ENCODE measurements around the gene EIF4G3. TPM values are rescaled to one million over a fixed set of nuclear protein-coding genes. Genes with fewer than 3 reads are reported as not detected.

The EIF4G3 gene
- total RNA-seq, 1 experiment from 2014 or later, result 86.8 TPM

GRCh38 chr1:20981915-20982314 lies 194.8 kb downstream of the EIF4G3 start:
- intact Hi-C loops (cut with micrococcal nuclease; ENCODE audit: unreplicated experiment), result loop anchor here (1.0 kb wide), 1 partner anchor 213 kb away; no protein-coding TSS in a partner anchor
- Histone ChIP-seq H3K36me3 (ENCODE audit: insufficient read depth, low read length, poor library complexity, severe bottlenecking) (no peaks in the 10 kb centered on the region), H3K4me3 (ENCODE audit: low read depth, low read length, poor library complexity, severe bottlenecking) (no peak overlapping the region), H3K27ac (ENCODE audit: low read depth, low read length, poor library complexity, severe bottlenecking) (peak overlapping the region; percentile 4), H3K9me3 (ENCODE audit: low read depth, low read length, poor library complexity, severe bottlenecking) (no peaks in the 10 kb centered on the region), H3K4me1 (ENCODE audit: insufficient read depth, low read length, poor library complexity, severe bottlenecking) (peaks cover 15% of the 10 kb centered on the region), H3K27me3 (replicated peaks; ENCODE audit: insufficient read depth, low read depth, low read length, poor library complexity) (no peaks in the 10 kb centered on the region)
- ChIA-PET POLR2A (ENCODE audit: low non-redundant PET) (no interaction called here), CTCF (no interaction called here)
- TF ChIP-seq CTCF (conservative IDR thresholded peaks at IDR 0.05; ENCODE audit: low read depth, low read length), result peak; percentile 52
- no peak for TF ChIP-seq EZH2 (IDR thresholded peaks at IDR 0.05; ENCODE audit: borderline replicate concordance, low read depth, low read length, poor library complexity, severe bottlenecking)
- DNase-seq (ENCODE audit: low spot score), result peak; percentile 37
- BruUV-seq (replicated peaks), result no TSS peak

GRCh38 chr1:20980051-20980450 lies 196.6 kb downstream of the EIF4G3 start:
- Histone ChIP-seq H3K4me3 (ENCODE audit: low read depth, low read length, poor library complexity, severe bottlenecking) (no peak overlapping the region), H3K27ac (ENCODE audit: low read depth, low read length, poor library complexity, severe bottlenecking) (no peak overlapping the region), H3K4me1 (ENCODE audit: insufficient read depth, low read length, poor library complexity, severe bottlenecking) (peaks cover 15% of the 10 kb centered on the region), H3K36me3 (ENCODE audit: insufficient read depth, low read length, poor library complexity, severe bottlenecking) (no peaks in the 10 kb centered on the region), H3K27me3 (replicated peaks; ENCODE audit: insufficient read depth, low read depth, low read length, poor library complexity) (no peaks in the 10 kb centered on the region), H3K9me3 (ENCODE audit: low read depth, low read length, poor library complexity, severe bottlenecking) (no peaks in the 10 kb centered on the region)
- ChIA-PET CTCF (interaction anchor here (1.1 kb wide), 1 partner anchor 215 kb away, joined by 5 read pairs; no protein-coding TSS in a partner anchor), POLR2A (ENCODE audit: low non-redundant PET) (no interaction called here)
- no TSS peak for BruUV-seq (replicated peaks)
- TF ChIP-seq EZH2 (IDR thresholded peaks at IDR 0.05; ENCODE audit: borderline replicate concordance, low read depth, low read length, poor library complexity, severe bottlenecking) (no peak), CTCF (conservative IDR thresholded peaks at IDR 0.05; ENCODE audit: low read depth, low read length) (no peak)
- intact Hi-C loops (cut with micrococcal nuclease; ENCODE audit: unreplicated experiment), result no loop called here
- no peak for DNase-seq (ENCODE audit: low spot score)

GRCh38 chr1:20978413-20978812 lies 198.3 kb downstream of the EIF4G3 start:
- DNase-seq (ENCODE audit: low spot score), result peak; percentile 9
- H3K27me3 ChIP-seq (replicated peaks; ENCODE audit: insufficient read depth, low read depth, low read length, poor library complexity), result no peaks in the 10 kb centered on the region
- TF ChIP-seq CTCF (conservative IDR thresholded peaks at IDR 0.05; ENCODE audit: low read depth, low read length) (no peak), EZH2 (IDR thresholded peaks at IDR 0.05; ENCODE audit: borderline replicate concordance, low read depth, low read length, poor library complexity, severe bottlenecking) (no peak)
- intact Hi-C loops (cut with micrococcal nuclease; ENCODE audit: unreplicated experiment), result no loop called here
- ChIA-PET CTCF (no interaction called here), POLR2A (ENCODE audit: low non-redundant PET) (no interaction called here)
- no peaks in the 10 kb centered on the region for H3K9me3 ChIP-seq (ENCODE audit: low read depth, low read length, poor library complexity, severe bottlenecking)
- no peak overlapping the region for H3K27ac ChIP-seq (ENCODE audit: low read depth, low read length, poor library complexity, severe bottlenecking)
- peaks cover 15% of the 10 kb centered on the region for H3K4me1 ChIP-seq (ENCODE audit: insufficient read depth, low read length, poor library complexity, severe bottlenecking)
- BruUV-seq (replicated peaks), result no TSS peak
- H3K36me3 ChIP-seq (ENCODE audit: insufficient read depth, low read length, poor library complexity, severe bottlenecking), result no peaks in the 10 kb centered on the region
- H3K4me3 ChIP-seq (ENCODE audit: low read depth, low read length, poor library complexity, severe bottlenecking), result no peak overlapping the region

Measured in A673 (cell line).